ENCODE data around the gene MEPCE. TPM values are rescaled to one million over a fixed set of nuclear protein-coding genes. Genes with fewer than 3 reads are reported as not detected.

Gene MEPCE
- total RNA-seq, 4 donors from 2014 or later: 21.2 to 44.9 (median 40.6) TPM

DNA sequence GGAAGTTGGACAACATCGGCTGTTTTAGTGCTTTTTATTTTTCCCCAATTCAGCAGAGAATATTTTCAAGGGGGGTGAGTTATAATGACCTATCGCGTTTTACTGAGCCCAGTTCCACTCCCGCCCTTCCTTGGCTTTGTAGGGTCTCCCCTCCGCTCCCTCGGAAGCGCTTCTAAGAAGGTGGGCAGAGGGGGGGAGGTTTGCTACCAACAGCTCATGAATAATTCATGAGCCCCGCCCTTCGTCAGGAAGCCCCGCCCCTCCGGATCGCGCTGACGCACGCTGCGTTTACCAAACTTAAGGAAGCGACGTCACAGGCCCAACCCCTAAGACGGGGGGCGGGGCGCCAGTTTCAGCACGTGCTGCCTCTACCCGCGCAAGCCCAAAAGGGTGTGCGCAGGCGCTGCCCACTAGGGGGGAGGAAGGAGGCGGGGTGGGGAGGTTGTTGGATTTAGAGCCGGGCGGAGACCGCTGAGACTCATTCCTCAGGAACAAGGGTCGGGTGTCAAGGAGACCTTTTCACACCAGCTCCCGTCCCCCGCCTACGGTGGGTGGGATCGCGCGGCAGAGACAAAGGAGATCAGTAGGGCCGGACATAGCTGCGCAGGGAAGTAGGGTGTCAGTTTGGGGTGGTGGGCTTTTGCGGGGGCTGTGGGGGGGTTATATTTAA lies 529 bp upstream of the MEPCE start:
- whole genome bisulfite sequencing: under 1% methylated on average over 17 of the region's 40 CpGs
- H3K27me3 ChIP-seq: peaks cover 0 to 6% (median 0%) of the 10 kb centered on the region in 4 donors
- peak overlapping the region; percentile 97 to 100 (median 98) for H3K27ac ChIP-seq (replicated peaks in 1 of 4)
- intact Hi-C loops (cut with DNase I): no loop called here
- peak; percentile 100 for DNase-seq (ENCODE audit: extremely low spot score)
- no peaks in the 10 kb centered on the region for H3K9me3 ChIP-seq
- H3K4me1 ChIP-seq: peaks cover 23 to 50% (median 46%) of the 10 kb centered on the region in 4 donors
- peaks cover 3 to 34% (median 29%) of the 10 kb centered on the region in 4 donors for H3K36me3 ChIP-seq
- H3K4me3 ChIP-seq: peak overlapping the region; percentile 76 to 85 (median 80)
- TF ChIP-seq CTCF (IDR thresholded peaks at IDR 0.05): peak in 2 of 3 experiments; percentile 10 to 26
- peak in 1 of 2 donors; percentile 90 for TF ChIP-seq POLR2AphosphoS5 (IDR thresholded peaks at IDR 0.05)
- TF ChIP-seq POLR2A (IDR thresholded peaks at IDR 0.05; ENCODE audit: low read depth): peak; percentile 80
- TF ChIP-seq EP300 (IDR thresholded peaks at IDR 0.05): no peak

GRCh38 chr7:100430493-100431285 lies 1.1 kb downstream of the MEPCE start:
- Histone ChIP-seq H3K27ac (replicated peaks in 1 of 4) (peak overlapping the region; percentile 97 to 100 (median 98)), H3K9me3 (no peaks in the 10 kb centered on the region), H3K4me1 (peaks cover 34 to 66% (median 61%) of the 10 kb centered on the region in 4 donors), H3K36me3 (peaks cover 8 to 41% (median 36%) of the 10 kb centered on the region in 4 donors), H3K27me3 (peaks cover 0 to 6% (median 0%) of the 10 kb centered on the region in 4 donors), H3K4me3 (peak overlapping the region; percentile 76 to 85 (median 80))
- TF ChIP-seq CTCF (IDR thresholded peaks at IDR 0.05): no peak
- TF ChIP-seq POLR2AphosphoS5 (IDR thresholded peaks at IDR 0.05): no peak
- no peak for TF ChIP-seq EP300 (IDR thresholded peaks at IDR 0.05)
- no peak for TF ChIP-seq POLR2A (IDR thresholded peaks at IDR 0.05; ENCODE audit: low read depth)
- intact Hi-C loops (cut with DNase I): no loop called here
- 42% methylated on average over 15 of the region's 31 CpGs for WGBS
- no peak for DNase-seq (ENCODE audit: extremely low spot score)

DNA sequence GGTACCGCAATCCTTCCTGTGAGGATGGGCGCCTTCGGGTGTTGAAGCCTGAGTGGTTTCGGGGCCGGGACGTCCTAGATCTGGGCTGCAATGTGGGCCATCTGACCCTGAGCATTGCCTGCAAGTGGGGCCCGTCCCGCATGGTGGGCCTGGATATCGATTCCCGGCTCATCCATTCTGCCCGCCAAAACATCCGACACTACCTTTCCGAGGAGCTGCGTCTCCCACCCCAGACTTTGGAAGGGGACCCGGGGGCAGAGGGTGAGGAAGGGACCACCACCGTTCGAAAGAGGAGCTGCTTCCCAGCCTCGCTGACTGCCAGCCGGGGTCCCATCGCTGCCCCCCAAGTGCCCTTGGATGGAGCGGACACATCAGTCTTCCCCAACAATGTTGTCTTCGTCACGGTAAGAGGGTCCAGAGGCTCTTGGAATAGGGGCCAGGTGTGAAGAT lies 1.7 kb downstream of the MEPCE start:
- H3K4me3 ChIP-seq: peak overlapping the region in 3 of 4 donors; percentile 76 to 85 (median 81)
- H3K27ac ChIP-seq (replicated peaks in 1 of 4): peak overlapping the region; percentile 97 to 100 (median 98)
- intact Hi-C loops (cut with DNase I): no loop called here
- 96% methylated on average over 15 of the region's 23 CpGs for WGBS
- peaks cover 34 to 67% (median 62%) of the 10 kb centered on the region in 4 donors for H3K4me1 ChIP-seq
- DNase-seq (ENCODE audit: extremely low spot score): no peak
- H3K27me3 ChIP-seq: peaks cover 0 to 6% (median 0%) of the 10 kb centered on the region in 4 donors
- no peaks in the 10 kb centered on the region for H3K9me3 ChIP-seq
- TF ChIP-seq EP300 (IDR thresholded peaks at IDR 0.05) (no peak), POLR2A (IDR thresholded peaks at IDR 0.05; ENCODE audit: low read depth) (no peak), POLR2AphosphoS5 (IDR thresholded peaks at IDR 0.05) (no peak), CTCF (IDR thresholded peaks at IDR 0.05) (no peak)
- H3K36me3 ChIP-seq: peaks cover 8 to 41% (median 36%) of the 10 kb centered on the region in 4 donors

- H3K9me3 ChIP-seq: no peaks in the 10 kb centered on the region
- peaks cover 0 to 6% (median 0%) of the 10 kb centered on the region in 4 donors for H3K27me3 ChIP-seq
- no peak overlapping the region for H3K4me3 ChIP-seq
- 77% methylated on average over 4 of the region's 4 CpGs for WGBS
- intact Hi-C loops (cut with DNase I): no loop called here
- peaks cover 8 to 41% (median 36%) of the 10 kb centered on the region in 4 donors for H3K36me3 ChIP-seq
- no peak for TF ChIP-seq POLR2AphosphoS5 (IDR thresholded peaks at IDR 0.05)
- peaks cover 34 to 72% (median 64%) of the 10 kb centered on the region in 4 donors for H3K4me1 ChIP-seq
- DNase-seq (ENCODE audit: extremely low spot score): no peak
- H3K27ac ChIP-seq (replicated peaks in 1 of 4): peak overlapping the region in 3 of 4 donors; percentile 96 to 100 (median 98)
These were observed 2.4 kb downstream of the MEPCE start for GRCh38 chr7:100432053-100432452.
